Breast epithelium (tissue), 4 donors: Measurements from ENCODE around the gene BFSP1. TPM values are rescaled to one million over a fixed set of nuclear protein-coding genes. Genes with fewer than 3 reads are reported as not detected.

Experiments
- DNase-seq, 2 donors: peaks; one replicate each; pipeline ENCODE4 v3.0.0-alpha.2; 2019; ENCODE audit warnings: low spot score in 2 of 2
- H3K27ac ChIP-seq, 2 donors: fragments of 200-600 bp; sonication (generic) in 1 of 2; one replicate each; pipeline ENCODE4 v1.5.1; 2016 to 2019; ENCODE audit warnings: mild to moderate bottlenecking in 1 of 2
- H3K27me3 ChIP-seq, 2 donors: fragments of 200-600 bp; sonication (generic) in 1 of 2; one replicate each; pipeline versions ENCODE4 v1.5.1 to v1.6.0; 2017 to 2019; ENCODE audit warnings: control low read depth in 1 of 2, mild to moderate bottlenecking in 1 of 2
- H3K36me3 ChIP-seq: fragments of 200-600 bp; one replicate; pipeline ENCODE4 v1.5.1; 2019
- H3K4me1 ChIP-seq, 2 donors: fragments of 200-600 bp; sonication (generic); one replicate each; pipeline ENCODE4 v1.5.1; 2016 to 2019; ENCODE audit warnings: control low read depth in 1 of 2
- H3K4me3 ChIP-seq, 3 donors: fragments of 200-600 bp; sonication (generic); 1 replicate in 2 of 3; 2 replicates in 1 of 3; pipeline ENCODE4 v1.5.1; 2016 to 2019; ENCODE audit warnings: mild to moderate bottlenecking in 3 of 3, moderate library complexity in 2 of 3
- H3K9me3 ChIP-seq, 2 donors: fragments of 200-600 bp; sonication (generic) in 1 of 2; one replicate each; pipeline ENCODE4 v1.5.1; 2016 to 2019; ENCODE audit warnings: control low read depth in 1 of 2
- CTCF ChIP-seq, 3 donors: fragments of 450-650 bp; IDR thresholded peaks; one replicate each; pipeline ENCODE4 v1.5.1; 2016 to 2017; ENCODE audit warnings: antibody characterized with exemption in 3 of 3, mild to moderate bottlenecking in 3 of 3, moderate library complexity in 3 of 3
- POLR2A ChIP-seq: fragments of 450-650 bp; IDR thresholded peaks from one replicate; pipeline ENCODE4 v1.6.1; 2016; ENCODE audit warnings: antibody characterized with exemption, mild to moderate bottlenecking, moderate library complexity
- POLR2AphosphoS5 ChIP-seq, 3 donors: sonication (generic); formaldehyde crosslinking; IDR thresholded peaks; one replicate each; pipeline ENCODE4 v1.6.1; 2017; ENCODE audit warnings: antibody characterized with exemption in 3 of 3
- intact Hi-C: fragments of 100-400 bp; cut with DNase I; formaldehyde crosslinking; loops from one replicate; pipeline ENCODE4 v1.15.1; 2023; ENCODE audit warnings: low total_unique reads
- total RNA-seq, 3 donors: library from RNA; depleted of rRNA; stranded (reverse); fragments of >200 nt; gene quantifications; one replicate each; pipeline ENCODE4 v1.1.0, GENCODE V29; 2016

BFSP1 gene
- total RNA-seq, 3 donors from 2014 or later, result 0.80 to 2.8 (median 1.6) TPM

DNA sequence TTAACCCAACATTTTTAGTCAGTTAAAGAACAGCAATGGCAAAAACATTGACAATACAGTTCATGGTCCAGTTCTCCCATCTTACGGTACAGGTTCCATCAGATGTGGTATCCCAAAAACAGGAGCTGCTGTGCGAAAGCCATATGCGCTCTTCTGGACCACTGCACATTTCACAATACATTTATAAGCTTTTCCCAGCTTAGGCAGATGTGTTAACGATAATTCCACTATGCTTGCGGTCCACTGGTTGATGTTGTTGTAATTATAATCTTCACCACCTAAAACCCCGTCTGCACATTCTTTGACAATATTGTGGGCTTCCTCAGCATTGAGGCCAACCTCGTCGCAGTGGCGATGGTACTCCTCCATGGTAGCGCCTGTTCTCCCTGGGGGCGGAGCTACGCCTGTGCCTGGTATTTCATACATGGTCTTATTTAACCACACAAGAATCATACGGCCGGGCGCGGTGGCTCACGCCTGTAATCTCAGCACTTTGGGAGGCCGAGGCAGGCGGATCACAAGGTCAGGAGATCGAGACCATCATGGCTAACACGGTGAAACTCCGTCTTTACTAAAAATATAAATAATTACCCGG is 52.0 kb downstream of the BFSP1 start:
- Histone ChIP-seq H3K27me3 (peaks cover 0 to 7% of the 10 kb centered on the region in 2 donors), H3K9me3 (no peaks in the 10 kb centered on the region), H3K36me3 (no peaks in the 10 kb centered on the region), H3K4me1 (no peaks in the 10 kb centered on the region), H3K27ac (no peak overlapping the region), H3K4me3 (no peak overlapping the region)
- intact Hi-C loops, result no loop called here
- TF ChIP-seq CTCF (IDR thresholded peaks at IDR 0.05), result no peak
- no peak for TF ChIP-seq POLR2AphosphoS5 (IDR thresholded peaks at IDR 0.05)
- no peak for DNase-seq

DNA sequence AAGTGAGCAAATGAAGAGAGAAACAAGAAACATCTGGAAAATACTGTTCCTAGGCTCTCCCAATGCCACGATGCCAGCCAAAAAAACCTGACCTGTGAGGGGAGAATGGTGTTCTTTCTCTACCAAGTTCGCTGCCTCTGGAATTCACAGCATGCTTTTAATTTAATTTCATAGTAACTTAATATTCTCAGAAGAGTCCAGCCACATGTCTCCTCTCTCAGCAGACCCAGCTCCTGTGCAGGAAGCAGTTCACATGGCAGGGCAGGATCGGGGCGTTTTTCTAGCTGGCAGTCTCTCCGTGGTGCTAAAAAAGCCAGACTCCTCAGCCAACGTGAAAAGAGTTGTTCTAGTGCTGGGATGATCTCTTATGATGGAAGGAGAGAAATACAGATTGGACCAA is 57.5 kb downstream of the BFSP1 start:
- no peak for DNase-seq
- Histone ChIP-seq H3K27ac (no peak overlapping the region), H3K9me3 (no peaks in the 10 kb centered on the region), H3K4me3 (no peak overlapping the region), H3K27me3 (no peaks in the 10 kb centered on the region), H3K36me3 (no peaks in the 10 kb centered on the region), H3K4me1 (no peaks in the 10 kb centered on the region)
- TF ChIP-seq POLR2AphosphoS5 (IDR thresholded peaks at IDR 0.05), result no peak
- no peak for TF ChIP-seq POLR2A
- TF ChIP-seq CTCF (IDR thresholded peaks at IDR 0.05), result no peak
- intact Hi-C loops, result no loop called here

- Histone ChIP-seq H3K9me3 (no peaks in the 10 kb centered on the region), H3K4me1 (no peaks in the 10 kb centered on the region), H3K36me3 (no peaks in the 10 kb centered on the region), H3K4me3 (no peak overlapping the region), H3K27ac (no peak overlapping the region), H3K27me3 (no peaks in the 10 kb centered on the region)
- TF ChIP-seq CTCF (IDR thresholded peaks at IDR 0.05) (no peak), POLR2AphosphoS5 (IDR thresholded peaks at IDR 0.05) (no peak), POLR2A (no peak)
- intact Hi-C loops, result no loop called here
- DNase-seq, result no peak
These were observed 59.5 kb downstream of the BFSP1 start for GRCh38 chr20:17471606-17472187.

DNA sequence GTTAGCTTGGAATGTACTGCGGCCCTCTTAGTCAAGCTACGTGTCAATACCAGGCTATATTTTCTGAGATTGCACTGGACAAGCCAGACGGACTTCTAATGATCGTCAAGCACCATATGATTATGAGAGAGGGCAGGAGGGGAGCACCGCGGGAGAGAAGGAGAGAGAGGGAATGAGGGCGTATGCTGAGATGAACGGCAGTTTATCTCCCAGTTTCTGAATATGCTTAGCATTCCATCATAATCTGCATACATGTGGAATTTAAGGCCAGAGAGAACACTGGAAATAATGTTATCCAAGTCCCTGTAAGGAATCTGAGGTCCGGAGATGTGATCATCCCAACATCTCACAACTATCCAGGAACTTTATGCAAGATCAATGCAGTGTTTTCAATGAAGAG is 60.2 kb downstream of the BFSP1 start:
- Histone ChIP-seq H3K27ac (no peak overlapping the region), H3K36me3 (no peaks in the 10 kb centered on the region), H3K9me3 (no peaks in the 10 kb centered on the region), H3K4me1 (no peaks in the 10 kb centered on the region), H3K27me3 (no peaks in the 10 kb centered on the region), H3K4me3 (no peak overlapping the region)
- TF ChIP-seq POLR2A, result no peak
- TF ChIP-seq POLR2AphosphoS5 (IDR thresholded peaks at IDR 0.05), result no peak
- no peak for TF ChIP-seq CTCF (IDR thresholded peaks at IDR 0.05)
- intact Hi-C loops, result no loop called here
- no peak for DNase-seq

- H3K27me3 ChIP-seq, result no peaks in the 10 kb centered on the region
- no peak for DNase-seq
- no peak overlapping the region for H3K27ac ChIP-seq
- no peaks in the 10 kb centered on the region for H3K4me1 ChIP-seq
- no peaks in the 10 kb centered on the region for H3K9me3 ChIP-seq
- intact Hi-C loops, result no loop called here
- no peaks in the 10 kb centered on the region for H3K36me3 ChIP-seq
- no peak for TF ChIP-seq POLR2AphosphoS5 (IDR thresholded peaks at IDR 0.05)
- no peak for TF ChIP-seq POLR2A
- TF ChIP-seq CTCF (IDR thresholded peaks at IDR 0.05), result no peak
- no peak overlapping the region for H3K4me3 ChIP-seq
These were observed 60.7 kb downstream of the BFSP1 start for GRCh38 chr20:17470521-17470920.
